ENCODE data around the gene ZCCHC18. TPM values are rescaled to one million over a fixed set of nuclear protein-coding genes. Genes with fewer than 3 reads are reported as not detected.
"Not testable (repeated sequence)": the region's sequence is repeated elsewhere in the genome, so short reads cannot be mapped to it uniquely, and the experiment has no call there.

ZCCHC18 gene
- total RNA-seq, 4 donors from 2014 or later, result 0.95 TPM; not detected in 3

DNA sequence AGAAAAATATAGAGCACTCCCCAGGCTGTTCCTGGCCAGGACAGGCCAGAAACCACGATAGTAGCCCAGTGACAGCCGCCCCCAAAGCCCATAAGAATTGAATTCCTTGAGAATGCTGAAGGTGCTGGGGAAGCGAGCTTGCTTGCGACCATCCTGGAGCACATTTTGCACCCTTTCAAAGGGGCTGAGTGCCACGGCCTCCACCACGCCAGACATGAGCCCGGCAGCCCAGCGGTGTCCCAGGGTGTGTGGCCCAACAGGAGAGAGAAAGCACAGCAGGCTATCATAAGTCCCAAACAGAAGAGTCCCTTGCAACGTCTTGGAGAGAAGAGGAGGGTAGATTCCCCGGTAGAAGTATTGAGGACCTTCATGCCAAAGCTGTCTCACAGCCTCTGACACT, 7.6 kb upstream of the ZCCHC18 start:
- H3K27ac ChIP-seq, result no peak overlapping the region
- in situ Hi-C loops (cut with MboI; ENCODE audit: low pct_ligation_motif_present in 1 of 4, low pct_unique_long_range_greater_than_20kb in 1 of 4, low sequenced_read_pairs in 3 of 4), result no loop called here
- no peaks in the 10 kb centered on the region for H3K27me3 ChIP-seq
- intact Hi-C loops (cut with DNase I; ENCODE audit: low total_unique reads), result no loop called here
- no peak for DNase-seq
- no peaks in the 10 kb centered on the region for H3K36me3 ChIP-seq
- H3K4me3 ChIP-seq, result no peak overlapping the region
- H3K4me1 ChIP-seq, result no peaks in the 10 kb centered on the region
- no peak for TF ChIP-seq POLR2AphosphoS5 (IDR thresholded peaks at IDR 0.05)
- TF ChIP-seq, protein P1, sequence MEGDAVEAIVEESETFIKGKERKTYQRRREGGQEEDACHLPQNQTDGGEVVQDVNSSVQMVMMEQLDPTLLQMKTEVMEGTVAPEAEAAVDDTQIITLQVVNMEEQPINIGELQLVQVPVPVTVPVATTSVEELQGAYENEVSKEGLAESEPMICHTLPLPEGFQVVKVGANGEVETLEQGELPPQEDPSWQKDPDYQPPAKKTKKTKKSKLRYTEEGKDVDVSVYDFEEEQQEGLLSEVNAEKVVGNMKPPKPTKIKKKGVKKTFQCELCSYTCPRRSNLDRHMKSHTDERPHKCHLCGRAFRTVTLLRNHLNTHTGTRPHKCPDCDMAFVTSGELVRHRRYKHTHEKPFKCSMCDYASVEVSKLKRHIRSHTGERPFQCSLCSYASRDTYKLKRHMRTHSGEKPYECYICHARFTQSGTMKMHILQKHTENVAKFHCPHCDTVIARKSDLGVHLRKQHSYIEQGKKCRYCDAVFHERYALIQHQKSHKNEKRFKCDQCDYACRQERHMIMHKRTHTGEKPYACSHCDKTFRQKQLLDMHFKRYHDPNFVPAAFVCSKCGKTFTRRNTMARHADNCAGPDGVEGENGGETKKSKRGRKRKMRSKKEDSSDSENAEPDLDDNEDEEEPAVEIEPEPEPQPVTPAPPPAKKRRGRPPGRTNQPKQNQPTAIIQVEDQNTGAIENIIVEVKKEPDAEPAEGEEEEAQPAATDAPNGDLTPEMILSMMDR (IDR thresholded peaks at IDR 0.05), result no peak
- TF ChIP-seq EP300 (IDR thresholded peaks at IDR 0.05; ENCODE audit: low read depth), result no peak
- no peak for TF ChIP-seq POLR2A (IDR thresholded peaks at IDR 0.05)
- H3K9me3 ChIP-seq, result no peaks in the 10 kb centered on the region
- WGBS, 2 donors (ENCODE audit: low coverage in 1 of 2), result 80% methylated on average over 10 of the region's 10 CpGs; no CpG with 5 or more reads in 1 of the 2 donors

- WGBS, 2 donors (ENCODE audit: low coverage in 1 of 2), result 65 to 75% methylated on average over 7 to 11 of the region's 11 CpGs
- no peaks in the 10 kb centered on the region for H3K36me3 ChIP-seq
- no peaks in the 10 kb centered on the region for H3K27me3 ChIP-seq
- in situ Hi-C loops (cut with MboI; ENCODE audit: low pct_ligation_motif_present in 1 of 4, low pct_unique_long_range_greater_than_20kb in 1 of 4, low sequenced_read_pairs in 3 of 4), result no loop called here
- TF ChIP-seq POLR2A (IDR thresholded peaks at IDR 0.05) (no peak), EP300 (IDR thresholded peaks at IDR 0.05; ENCODE audit: low read depth) (no peak), POLR2AphosphoS5 (IDR thresholded peaks at IDR 0.05) (no peak)
- TF ChIP-seq, protein P1 (IDR thresholded peaks at IDR 0.05), result no peak
- no peaks in the 10 kb centered on the region for H3K4me1 ChIP-seq
- intact Hi-C loops (cut with DNase I; ENCODE audit: low total_unique reads), result no loop called here
- no peak overlapping the region for H3K27ac ChIP-seq
- DNase-seq, result no peak
- no peak overlapping the region for H3K4me3 ChIP-seq
- H3K9me3 ChIP-seq, result no peaks in the 10 kb centered on the region
Observed at GRCh38 chrX:104105330-104106262, 6.7 kb upstream of the ZCCHC18 start.

- no peak overlapping the region for H3K4me3 ChIP-seq
- in situ Hi-C loops (cut with MboI; ENCODE audit: low pct_ligation_motif_present in 1 of 4, low pct_unique_long_range_greater_than_20kb in 1 of 4, low sequenced_read_pairs in 3 of 4) (no loop called here), intact Hi-C loops (cut with DNase I; ENCODE audit: low total_unique reads) (no loop called here)
- peaks cover 4% of the 10 kb centered on the region for H3K27me3 ChIP-seq
- no peaks in the 10 kb centered on the region for H3K36me3 ChIP-seq
- 60 to 90% methylated on average over 1 of the region's 1 CpG for WGBS, 2 donors (ENCODE audit: low coverage in 1 of 2)
- H3K4me1 ChIP-seq, result peaks cover 0 to 3% (median 0%) of the 10 kb centered on the region in 4 donors
- TF ChIP-seq POLR2A (IDR thresholded peaks at IDR 0.05), result no peak
- TF ChIP-seq EP300 (IDR thresholded peaks at IDR 0.05; ENCODE audit: low read depth), result no peak
- TF ChIP-seq, protein P1 (IDR thresholded peaks at IDR 0.05), result no peak
- no peak for TF ChIP-seq POLR2AphosphoS5 (IDR thresholded peaks at IDR 0.05)
- no peak overlapping the region for H3K27ac ChIP-seq
- no peak for DNase-seq
- H3K9me3 ChIP-seq, result no peaks in the 10 kb centered on the region
Observed at GRCh38 chrX:104108955-104109354, 3.4 kb upstream of the ZCCHC18 start.

- H3K4me3 ChIP-seq; H3K27ac ChIP-seq; H3K4me1 ChIP-seq; DNase-seq; in situ Hi-C loops (cut with MboI; ENCODE audit: low pct_ligation_motif_present in 1 of 4, low pct_unique_long_range_greater_than_20kb in 1 of 4, low sequenced_read_pairs in 3 of 4); intact Hi-C loops (cut with DNase I; ENCODE audit: low total_unique reads); H3K27me3 ChIP-seq; H3K36me3 ChIP-seq; H3K9me3 ChIP-seq: not testable (repeated sequence)
- 61% methylated on average over 6 of the region's 6 CpGs; no CpG with 5 or more reads in 1 of the 2 donors for WGBS, 2 donors (ENCODE audit: low coverage in 1 of 2)
Observed at GRCh38 chrX:104110491-104111240, 1.7 kb upstream of the ZCCHC18 start.
